ENCODE data around the gene PITRM1. TPM values are rescaled to one million over a fixed set of nuclear protein-coding genes. Genes with fewer than 3 reads are reported as not detected.

The PITRM1 gene
- total and polyA plus RNA-seq, 4 donors, result 26.9 to 126 (median 97.7) TPM

GRCh38 chr10:3132036-3133025, 40.3 kb downstream of the PITRM1 start:
- Histone ChIP-seq H3K27me3 (ENCODE audit: control insufficient read depth in 1 of 2, insufficient read depth in 2 of 2, low read length in 1 of 2) (no peaks in the 10 kb centered on the region), H3K4me1 (ENCODE audit: control insufficient read depth in 1 of 2, insufficient read depth in 2 of 2, low read length in 2 of 2) (peaks cover 0 to 2% of the 10 kb centered on the region in 2 donors), H3K9me3 (ENCODE audit: control insufficient read depth, low read length) (no peaks in the 10 kb centered on the region), H3K27ac (ENCODE audit: low read depth in 1 of 2, low read length in 2 of 2) (no peak overlapping the region), H3K4me3 (ENCODE audit: low read length in 2 of 2) (no peak overlapping the region), H3K36me3 (ENCODE audit: control insufficient read depth in 1 of 2, insufficient read depth in 2 of 2, low read length in 1 of 2) (peaks cover 0 to 3% of the 10 kb centered on the region in 2 donors)
- DNase-seq, result peak; percentile 35 to 55
- intact Hi-C loops (cut with DNase I), result no loop called here
- ATAC-seq (ENCODE audit: low FRiP score), result no peak
- WGBS, 2 donors, result 91% methylated on average over 22 of the region's 22 CpGs

- Histone ChIP-seq H3K9me3 (ENCODE audit: control insufficient read depth, low read length) (no peaks in the 10 kb centered on the region), H3K4me1 (ENCODE audit: control insufficient read depth in 1 of 2, insufficient read depth in 2 of 2, low read length in 2 of 2) (no peaks in the 10 kb centered on the region), H3K36me3 (ENCODE audit: control insufficient read depth in 1 of 2, insufficient read depth in 2 of 2, low read length in 1 of 2) (peaks cover 0 to 3% of the 10 kb centered on the region in 2 donors), H3K4me3 (ENCODE audit: low read length in 2 of 2) (no peak overlapping the region), H3K27ac (ENCODE audit: low read depth in 1 of 2, low read length in 2 of 2) (no peak overlapping the region), H3K27me3 (ENCODE audit: control insufficient read depth in 1 of 2, insufficient read depth in 2 of 2, low read length in 1 of 2) (no peaks in the 10 kb centered on the region)
- intact Hi-C loops (cut with DNase I), result no loop called here
- no peak for ATAC-seq (ENCODE audit: low FRiP score)
- 96 to 98% methylated on average over 4 of the region's 4 CpGs for WGBS, 2 donors
- no peak for DNase-seq
Measured at GRCh38 chr10:3131098-3131497, 41.5 kb downstream of the PITRM1 start.

GRCh38 chr10:3129581-3130340, 42.8 kb downstream of the PITRM1 start:
- intact Hi-C loops (cut with DNase I), result no loop called here

GRCh38 chr10:3128379-3129130, 44.0 kb downstream of the PITRM1 start:
- WGBS, 2 donors, result 96 to 97% methylated on average over 24 of the region's 24 CpGs
- intact Hi-C loops (cut with DNase I), result no loop called here
- no peak for ATAC-seq (ENCODE audit: low FRiP score)
- peak in 1 of 2 donors; percentile 42 for DNase-seq
- H3K27me3 ChIP-seq (ENCODE audit: control insufficient read depth in 1 of 2, insufficient read depth in 2 of 2, low read length in 1 of 2), result no peaks in the 10 kb centered on the region
- peaks cover 0 to 4% of the 10 kb centered on the region in 2 donors for H3K36me3 ChIP-seq (ENCODE audit: control insufficient read depth in 1 of 2, insufficient read depth in 2 of 2, low read length in 1 of 2)
- no peaks in the 10 kb centered on the region for H3K4me1 ChIP-seq (ENCODE audit: control insufficient read depth in 1 of 2, insufficient read depth in 2 of 2, low read length in 2 of 2)
- H3K9me3 ChIP-seq (ENCODE audit: control insufficient read depth, low read length), result no peaks in the 10 kb centered on the region
- no peak overlapping the region for H3K27ac ChIP-seq (ENCODE audit: low read depth in 1 of 2, low read length in 2 of 2)
- H3K4me3 ChIP-seq (ENCODE audit: low read length in 2 of 2), result no peak overlapping the region

More at GRCh38 chr10:3129581-3130340, 42.8 kb downstream of the PITRM1 start:
- DNase-seq (peak in 1 of 2 donors; percentile 46), ATAC-seq (ENCODE audit: low FRiP score) (no peak)
- Histone ChIP-seq H3K36me3 (ENCODE audit: control insufficient read depth in 1 of 2, insufficient read depth in 2 of 2, low read length in 1 of 2) (peaks cover 0 to 3% of the 10 kb centered on the region in 2 donors), H3K27me3 (ENCODE audit: control insufficient read depth in 1 of 2, insufficient read depth in 2 of 2, low read length in 1 of 2) (no peaks in the 10 kb centered on the region), H3K9me3 (ENCODE audit: control insufficient read depth, low read length) (no peaks in the 10 kb centered on the region), H3K4me3 (ENCODE audit: low read length in 2 of 2) (no peak overlapping the region), H3K4me1 (ENCODE audit: control insufficient read depth in 1 of 2, insufficient read depth in 2 of 2, low read length in 2 of 2) (no peaks in the 10 kb centered on the region), H3K27ac (ENCODE audit: low read depth in 1 of 2, low read length in 2 of 2) (no peak overlapping the region)
- 93 to 97% methylated on average over 39 to 40 of the region's 40 CpGs for WGBS, 2 donors

- DNase-seq (peak in 1 of 2 donors; percentile 16), ATAC-seq (ENCODE audit: low FRiP score) (no peak)
- Histone ChIP-seq H3K9me3 (ENCODE audit: control insufficient read depth, low read length) (no peaks in the 10 kb centered on the region), H3K36me3 (ENCODE audit: control insufficient read depth in 1 of 2, insufficient read depth in 2 of 2, low read length in 1 of 2) (peaks cover 0 to 5% of the 10 kb centered on the region in 2 donors), H3K27me3 (ENCODE audit: control insufficient read depth in 1 of 2, insufficient read depth in 2 of 2, low read length in 1 of 2) (no peaks in the 10 kb centered on the region), H3K4me1 (ENCODE audit: control insufficient read depth in 1 of 2, insufficient read depth in 2 of 2, low read length in 2 of 2) (no peaks in the 10 kb centered on the region), H3K27ac (ENCODE audit: low read depth in 1 of 2, low read length in 2 of 2) (no peak overlapping the region), H3K4me3 (ENCODE audit: low read length in 2 of 2) (no peak overlapping the region)
- intact Hi-C loops (cut with DNase I), result no loop called here
- 84 to 87% methylated on average over 10 of the region's 10 CpGs for WGBS, 2 donors
Measured at GRCh38 chr10:3127921-3128320, 44.7 kb downstream of the PITRM1 start.

- ATAC-seq (ENCODE audit: low FRiP score) (no peak), DNase-seq (peak in 1 of 2 donors; percentile 66)
- Histone ChIP-seq H3K4me3 (ENCODE audit: low read length in 2 of 2) (no peak overlapping the region), H3K9me3 (ENCODE audit: control insufficient read depth, low read length) (no peaks in the 10 kb centered on the region), H3K4me1 (ENCODE audit: control insufficient read depth in 1 of 2, insufficient read depth in 2 of 2, low read length in 2 of 2) (no peaks in the 10 kb centered on the region), H3K36me3 (ENCODE audit: control insufficient read depth in 1 of 2, insufficient read depth in 2 of 2, low read length in 1 of 2) (peaks cover 0 to 3% of the 10 kb centered on the region in 2 donors), H3K27ac (ENCODE audit: low read depth in 1 of 2, low read length in 2 of 2) (no peak overlapping the region), H3K27me3 (ENCODE audit: control insufficient read depth in 1 of 2, insufficient read depth in 2 of 2, low read length in 1 of 2) (no peaks in the 10 kb centered on the region)
- 13 to 16% methylated on average over 25 of the region's 25 CpGs for WGBS, 2 donors
- intact Hi-C loops (cut with DNase I), result no loop called here
Measured at GRCh38 chr10:3126741-3127346, 45.7 kb downstream of the PITRM1 start.

GRCh38 chr10:3126249-3126648, 46.3 kb downstream of the PITRM1 start:
- H3K27ac ChIP-seq (ENCODE audit: low read depth in 1 of 2, low read length in 2 of 2), result no peak overlapping the region
- H3K4me1 ChIP-seq (ENCODE audit: control insufficient read depth in 1 of 2, insufficient read depth in 2 of 2, low read length in 2 of 2), result no peaks in the 10 kb centered on the region
- ATAC-seq (ENCODE audit: low FRiP score), result peak; percentile 20
- DNase-seq, result peak in 1 of 2 donors; percentile 48
- H3K27me3 ChIP-seq (ENCODE audit: control insufficient read depth in 1 of 2, insufficient read depth in 2 of 2, low read length in 1 of 2), result no peaks in the 10 kb centered on the region
- intact Hi-C loops (cut with DNase I), result no loop called here
- no peaks in the 10 kb centered on the region for H3K9me3 ChIP-seq (ENCODE audit: control insufficient read depth, low read length)
- no peak overlapping the region for H3K4me3 ChIP-seq (ENCODE audit: low read length in 2 of 2)
- 77 to 81% methylated on average over 15 of the region's 15 CpGs for WGBS, 2 donors
- peaks cover 0 to 3% of the 10 kb centered on the region in 2 donors for H3K36me3 ChIP-seq (ENCODE audit: control insufficient read depth in 1 of 2, insufficient read depth in 2 of 2, low read length in 1 of 2)
